Measurements from ENCODE around the gene PLA1A.
A peak's percentile ranks its signal among the peaks of the same experiment; 100 is the strongest.
"Not testable (repeated sequence)": the region's sequence is repeated elsewhere in the genome, so short reads cannot be mapped to it uniquely, and the experiment has no call there.

PLA1A gene

DNA sequence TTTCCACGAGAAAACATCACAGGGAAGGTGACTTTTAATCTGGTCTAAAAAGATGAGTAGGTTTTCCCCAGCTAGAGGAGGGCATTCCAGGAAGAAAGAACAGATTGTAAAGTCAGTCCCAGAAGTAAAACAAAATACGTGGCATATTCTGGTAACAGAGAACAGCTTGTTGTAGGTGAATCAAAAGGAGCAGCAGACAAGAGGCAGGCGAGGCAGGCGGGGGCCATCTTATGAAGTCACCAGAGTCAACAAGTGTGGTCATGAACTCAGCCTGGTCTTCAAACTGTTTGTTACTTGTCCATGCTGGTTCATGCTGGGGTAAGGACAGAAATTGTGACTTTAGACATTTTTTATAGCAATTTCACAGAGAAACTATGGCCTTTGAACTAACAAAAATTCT lies 66.7 kb downstream of the PLA1A start:
- Histone ChIP-seq H3K36me3 (ENCODE audit: insufficient read depth, low read length) (no peaks in the 10 kb centered on the region), H3K9ac (ENCODE audit: low read depth, low read length) (no peak overlapping the region), H3K9me3 (ENCODE audit: control insufficient read depth, insufficient read depth, low read length) (no peaks in the 10 kb centered on the region), H3K4me1 (ENCODE audit: insufficient read depth, low read length) (peaks cover 4% of the 10 kb centered on the region)

GRCh38 chr3:119664850-119665379 lies 67.2 kb downstream of the PLA1A start:
- Histone ChIP-seq H3K9ac (ENCODE audit: low read depth, low read length) (no peak overlapping the region; the same call in 1 of the 2 replicates), H3K4me1 (ENCODE audit: insufficient read depth, low read length) (peaks cover 4% of the 10 kb centered on the region), H3K36me3 (ENCODE audit: insufficient read depth, low read length) (no peaks in the 10 kb centered on the region), H3K9me3 (ENCODE audit: control insufficient read depth, insufficient read depth, low read length) (no peaks in the 10 kb centered on the region)

DNA sequence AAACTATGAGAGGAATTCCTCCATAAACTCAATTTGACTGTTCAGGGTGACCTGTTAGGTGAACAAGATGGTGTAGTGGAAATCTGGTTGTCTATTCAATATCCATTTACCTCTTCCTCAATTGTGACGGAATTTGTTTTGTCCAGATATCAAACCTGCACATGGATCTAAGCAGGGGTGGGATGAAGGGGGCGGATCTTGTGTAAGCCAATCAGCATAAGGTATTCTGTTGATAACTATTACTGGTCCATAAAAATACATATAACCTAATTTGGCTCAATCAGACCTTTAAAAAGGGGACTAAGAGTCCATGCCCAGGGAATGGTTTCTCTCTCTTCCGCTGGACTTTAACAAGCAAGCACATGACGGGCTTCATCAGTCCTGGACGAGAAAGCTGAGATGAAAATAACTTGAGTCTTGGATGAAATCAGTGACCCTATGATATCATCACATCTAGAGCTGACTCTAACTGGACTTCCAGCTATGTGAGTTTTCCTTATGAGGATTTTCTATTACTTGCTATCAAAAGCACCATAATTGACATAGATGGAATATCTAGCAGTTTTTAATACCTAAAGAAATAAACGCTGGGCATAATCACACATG lies 68.4 kb downstream of the PLA1A start:
- Histone ChIP-seq H3K4me1 (ENCODE audit: insufficient read depth, low read length) (peaks cover 4% of the 10 kb centered on the region), H3K9ac (ENCODE audit: low read depth, low read length) (no peak overlapping the region), H3K36me3 (ENCODE audit: insufficient read depth, low read length) (peaks cover 2% of the 10 kb centered on the region; the same call in 1 of the 2 replicates), H3K9me3 (ENCODE audit: control insufficient read depth, insufficient read depth, low read length) (no peaks in the 10 kb centered on the region)

- H3K4me1 ChIP-seq (ENCODE audit: insufficient read depth, low read length), result peaks cover 3% of the 10 kb centered on the region
- H3K9me3 ChIP-seq (ENCODE audit: control insufficient read depth, insufficient read depth, low read length), result no peaks in the 10 kb centered on the region
- no peak overlapping the region for H3K9ac ChIP-seq (ENCODE audit: low read depth, low read length)
- H3K36me3 ChIP-seq (ENCODE audit: insufficient read depth, low read length), result peaks cover 12% of the 10 kb centered on the region; the same call in 1 of the 2 replicates
Observed at GRCh38 chr3:119669906-119670570, 72.4 kb downstream of the PLA1A start.

- H3K9ac ChIP-seq (ENCODE audit: low read depth, low read length), result no peak overlapping the region
- H3K36me3 ChIP-seq (ENCODE audit: insufficient read depth, low read length), result peaks cover 12% of the 10 kb centered on the region; the same call in 1 of the 2 replicates
- H3K9me3 ChIP-seq (ENCODE audit: control insufficient read depth, insufficient read depth, low read length), result no peaks in the 10 kb centered on the region
- H3K4me1 ChIP-seq (ENCODE audit: insufficient read depth, low read length), result peaks cover 7% of the 10 kb centered on the region; the same call in 1 of the 2 replicates
Observed at GRCh38 chr3:119672776-119673175, 75.1 kb downstream of the PLA1A start.

DNA sequence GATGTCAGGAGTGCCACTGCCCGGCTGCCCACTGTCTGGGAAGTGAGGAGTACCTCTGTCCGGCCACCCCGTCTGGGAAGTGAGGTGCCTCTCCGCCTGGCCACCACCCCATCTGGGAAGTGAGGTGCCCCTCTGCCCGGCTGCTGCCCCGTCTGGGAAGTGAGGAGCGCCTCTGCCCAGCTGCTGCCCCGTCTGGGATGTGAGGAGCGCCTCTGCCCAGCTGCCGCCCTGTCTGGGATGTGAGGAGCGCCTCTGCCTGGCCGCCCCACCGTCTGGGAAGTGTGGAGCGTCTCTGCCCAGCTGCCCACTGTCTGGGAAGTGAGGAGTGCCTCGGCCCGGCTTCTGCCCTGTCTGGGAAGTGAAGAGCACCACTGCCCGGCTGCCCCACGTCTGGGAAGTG lies 76.2 kb downstream of the PLA1A start:
- peaks cover 7% of the 10 kb centered on the region; the same call in 1 of the 2 replicates for H3K4me1 ChIP-seq (ENCODE audit: insufficient read depth, low read length)
- H3K36me3 ChIP-seq (ENCODE audit: insufficient read depth, low read length), result peaks cover 12% of the 10 kb centered on the region; the same call in 1 of the 2 replicates
- H3K9ac ChIP-seq (ENCODE audit: low read depth, low read length), result no peak overlapping the region
- no peaks in the 10 kb centered on the region for H3K9me3 ChIP-seq (ENCODE audit: control insufficient read depth, insufficient read depth, low read length)

DNA sequence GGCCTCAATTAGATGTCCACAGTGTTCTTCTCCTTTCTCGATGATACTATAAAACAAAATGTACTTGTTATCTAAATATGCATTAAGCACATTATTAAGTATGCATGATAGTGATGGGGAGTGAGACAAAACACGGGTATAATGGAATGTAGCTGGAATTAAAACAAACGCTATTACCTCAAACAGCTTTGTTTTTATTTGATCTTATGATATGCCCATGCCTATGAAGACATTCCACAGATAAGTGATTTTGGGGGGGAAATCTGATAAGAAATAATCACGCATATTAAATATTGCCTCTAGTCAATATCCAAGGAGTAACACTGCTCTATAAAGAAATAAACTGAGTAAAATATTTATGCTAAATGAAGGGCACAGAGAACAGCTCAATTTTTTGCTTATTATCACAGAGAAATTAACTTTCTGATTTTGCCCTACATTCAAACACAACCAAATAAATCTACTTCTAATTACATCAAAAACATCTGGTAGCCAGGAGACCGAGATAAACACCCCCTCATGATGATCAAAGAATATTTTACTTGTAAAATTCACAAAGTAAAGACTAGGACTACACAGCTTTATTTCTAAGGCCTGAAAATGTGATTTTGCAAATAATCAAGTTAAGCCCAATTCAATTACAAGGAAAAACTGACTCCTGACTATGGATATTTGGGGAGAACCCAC lies 77.6 kb downstream of the PLA1A start:
- peaks cover 12% of the 10 kb centered on the region; the same call in 1 of the 2 replicates for H3K36me3 ChIP-seq (ENCODE audit: insufficient read depth, low read length)
- no peaks in the 10 kb centered on the region for H3K9me3 ChIP-seq (ENCODE audit: control insufficient read depth, insufficient read depth, low read length)
- H3K4me1 ChIP-seq (ENCODE audit: insufficient read depth, low read length), result peaks cover 7% of the 10 kb centered on the region; the same call in 1 of the 2 replicates
- H3K9ac ChIP-seq (ENCODE audit: low read depth, low read length), result no peak overlapping the region

DNA sequence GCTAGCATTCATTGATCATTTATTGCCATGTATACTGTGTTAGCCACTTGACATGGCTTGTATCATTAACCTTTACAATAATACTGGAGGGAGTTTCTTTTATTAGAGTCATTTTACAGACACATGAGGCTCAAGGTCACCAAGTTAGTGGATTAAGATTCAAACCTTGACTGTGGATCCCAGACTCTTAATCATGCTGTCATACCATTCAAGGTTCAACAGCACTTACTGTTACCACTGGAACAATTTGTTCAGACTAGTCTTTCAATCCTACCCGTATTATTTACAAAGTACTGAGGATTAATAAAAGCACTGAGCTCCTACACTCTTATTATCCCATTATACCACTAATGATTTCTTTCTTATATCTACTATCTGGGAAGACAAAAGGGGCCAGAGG lies 78.3 kb downstream of the PLA1A start:
- H3K9ac ChIP-seq (ENCODE audit: low read depth, low read length), result peak overlapping the region; percentile 54
- H3K36me3 ChIP-seq (ENCODE audit: insufficient read depth, low read length), result peaks cover 11% of the 10 kb centered on the region; the same call in 1 of the 2 replicates
- H3K9me3 ChIP-seq (ENCODE audit: control insufficient read depth, insufficient read depth, low read length), result no peaks in the 10 kb centered on the region
- H3K4me1 ChIP-seq (ENCODE audit: insufficient read depth, low read length), result peaks cover 7% of the 10 kb centered on the region; the same call in 1 of the 2 replicates

GRCh38 chr3:119676771-119677640 lies 79.3 kb downstream of the PLA1A start, which contains the start of gene COX17:
Gene COX17 (minus strand): TSS chr3:119677406. CDS start chr3:119677310, 96 bp downstream.
- H3K4me1 ChIP-seq (ENCODE audit: insufficient read depth, low read length), result peaks cover 7% of the 10 kb centered on the region; the same call in 1 of the 2 replicates
- peak within 1 kb of the TSS; percentile 62 for H3K9ac ChIP-seq (ENCODE audit: low read depth, low read length)
- H3K9me3 ChIP-seq (ENCODE audit: control insufficient read depth, insufficient read depth, low read length), result no peaks in the 10 kb centered on the region
- peaks cover 8% of the 10 kb centered on the region; the same call in 1 of the 2 replicates for H3K36me3 ChIP-seq (ENCODE audit: insufficient read depth, low read length)

GRCh38 chr3:119677641-119677934 lies 79.9 kb downstream of the PLA1A start:
- H3K9me3 ChIP-seq (ENCODE audit: control insufficient read depth, insufficient read depth, low read length), result no peaks in the 10 kb centered on the region
- peaks cover 7% of the 10 kb centered on the region; the same call in 1 of the 2 replicates for H3K4me1 ChIP-seq (ENCODE audit: insufficient read depth, low read length)
- peak overlapping the region; percentile 62 for H3K9ac ChIP-seq (ENCODE audit: low read depth, low read length)
- peaks cover 8% of the 10 kb centered on the region; the same call in 1 of the 2 replicates for H3K36me3 ChIP-seq (ENCODE audit: insufficient read depth, low read length)

DNA sequence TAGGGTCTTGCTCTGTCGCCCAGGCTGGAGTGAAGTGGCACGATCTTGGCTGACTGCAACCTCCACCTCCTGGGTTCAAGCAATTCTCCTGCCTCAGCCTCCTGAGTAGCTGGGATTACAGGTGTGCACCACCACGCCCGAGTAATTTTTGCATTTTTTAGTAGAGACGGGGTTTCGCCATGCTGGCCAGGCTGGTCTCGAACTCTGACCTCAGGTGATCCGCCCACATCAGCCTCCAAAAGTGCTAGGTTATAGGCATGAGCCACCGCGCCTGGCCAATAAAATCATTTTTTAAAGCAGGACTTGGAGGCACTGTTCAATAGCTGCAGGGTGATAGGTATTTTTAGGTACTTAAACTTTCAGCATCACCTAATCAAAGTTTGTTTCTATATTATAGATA lies 80.5 kb downstream of the PLA1A start:
- H3K36me3 ChIP-seq (ENCODE audit: insufficient read depth, low read length); H3K4me1 ChIP-seq (ENCODE audit: insufficient read depth, low read length); H3K9me3 ChIP-seq (ENCODE audit: control insufficient read depth, insufficient read depth, low read length); H3K9ac ChIP-seq (ENCODE audit: low read depth, low read length): not testable (repeated sequence)
